ENCODE data around the gene GAA.

DNA sequence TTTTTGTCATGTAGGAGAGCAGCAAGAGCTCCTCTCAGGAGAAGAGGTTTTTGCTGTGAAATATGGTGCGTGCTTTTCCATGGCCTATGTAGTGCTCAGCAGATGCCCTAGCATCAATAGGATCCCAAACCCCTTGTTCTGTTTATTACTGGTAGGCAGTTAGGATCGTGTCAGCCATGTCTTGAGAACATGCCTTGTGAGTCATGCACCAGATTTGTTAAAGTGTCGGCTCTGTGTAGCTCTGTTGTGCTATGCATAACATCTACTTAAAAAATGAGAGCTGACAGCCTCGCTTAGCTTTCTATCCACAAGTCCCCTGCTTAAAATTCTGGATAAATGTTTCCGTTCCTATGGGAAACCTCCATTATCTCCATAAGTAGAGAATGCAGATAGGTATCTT lies 50.0 kb downstream of the GAA start:
- TF ChIP-seq, protein P1, sequence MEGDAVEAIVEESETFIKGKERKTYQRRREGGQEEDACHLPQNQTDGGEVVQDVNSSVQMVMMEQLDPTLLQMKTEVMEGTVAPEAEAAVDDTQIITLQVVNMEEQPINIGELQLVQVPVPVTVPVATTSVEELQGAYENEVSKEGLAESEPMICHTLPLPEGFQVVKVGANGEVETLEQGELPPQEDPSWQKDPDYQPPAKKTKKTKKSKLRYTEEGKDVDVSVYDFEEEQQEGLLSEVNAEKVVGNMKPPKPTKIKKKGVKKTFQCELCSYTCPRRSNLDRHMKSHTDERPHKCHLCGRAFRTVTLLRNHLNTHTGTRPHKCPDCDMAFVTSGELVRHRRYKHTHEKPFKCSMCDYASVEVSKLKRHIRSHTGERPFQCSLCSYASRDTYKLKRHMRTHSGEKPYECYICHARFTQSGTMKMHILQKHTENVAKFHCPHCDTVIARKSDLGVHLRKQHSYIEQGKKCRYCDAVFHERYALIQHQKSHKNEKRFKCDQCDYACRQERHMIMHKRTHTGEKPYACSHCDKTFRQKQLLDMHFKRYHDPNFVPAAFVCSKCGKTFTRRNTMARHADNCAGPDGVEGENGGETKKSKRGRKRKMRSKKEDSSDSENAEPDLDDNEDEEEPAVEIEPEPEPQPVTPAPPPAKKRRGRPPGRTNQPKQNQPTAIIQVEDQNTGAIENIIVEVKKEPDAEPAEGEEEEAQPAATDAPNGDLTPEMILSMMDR (conservative IDR thresholded peaks at IDR 0.05; ENCODE audit: low read length) = no peak
- TF ChIP-seq EZH2phosphoT487 (IDR thresholded peaks at IDR 0.05; ENCODE audit: borderline replicate concordance) = no peak

Data from Loucy (cell line).